GM21526 (cell line): Measurements from ENCODE around the gene AMACR.
"Not testable (repeated sequence)": the region's sequence is repeated elsewhere in the genome, so short reads cannot be mapped to it uniquely, and the experiment has no call there.

ENCODE experiments used
- ATAC-seq: cut with Tn5 transposase; IDR thresholded peaks from one replicate; pipeline ENCODE4 v1.9.1; 2021; ENCODE audit warnings: moderate library complexity; ENCODE audit not compliant: unreplicated experiment, low FRiP score

Gene AMACR

GRCh38 chr5:34038390-34038789 is 30.5 kb upstream of the AMACR start:
- no peak for ATAC-seq

- ATAC-seq, result no peak
Observed at GRCh38 chr5:34037726-34038125, 29.9 kb upstream of the AMACR start.

- ATAC-seq, result no peak
Observed at GRCh38 chr5:34035756-34036155, 27.9 kb upstream of the AMACR start.

GRCh38 chr5:34034534-34035327 is 26.9 kb upstream of the AMACR start:
- ATAC-seq, result no peak

GRCh38 chr5:34031966-34032365 is 24.1 kb upstream of the AMACR start:
- ATAC-seq, result no peak

- ATAC-seq, result no peak
Observed at GRCh38 chr5:34031117-34031516, 23.3 kb upstream of the AMACR start.

GRCh38 chr5:34030585-34030984 is 22.7 kb upstream of the AMACR start:
- not testable (repeated sequence) for ATAC-seq

GRCh38 chr5:34030048-34030447 is 22.2 kb upstream of the AMACR start:
- ATAC-seq, result no peak

- no peak for ATAC-seq
Observed at GRCh38 chr5:34028349-34028748, 20.5 kb upstream of the AMACR start.

- no peak for ATAC-seq
Observed at GRCh38 chr5:34026089-34026761, 18.4 kb upstream of the AMACR start.

- ATAC-seq, result peak; percentile 93
Observed at GRCh38 chr5:34022121-34022705, 14.4 kb upstream of the AMACR start.

- ATAC-seq, result no peak
Observed at GRCh38 chr5:34021334-34021733, 13.5 kb upstream of the AMACR start.

GRCh38 chr5:34020726-34021125 is 12.9 kb upstream of the AMACR start:
- no peak for ATAC-seq

GRCh38 chr5:34017254-34017653 is 9.4 kb upstream of the AMACR start:
- no peak for ATAC-seq

GRCh38 chr5:34016750-34017149 is 8.9 kb upstream of the AMACR start:
- no peak for ATAC-seq

GRCh38 chr5:34016222-34016621 is 8.4 kb upstream of the AMACR start:
- no peak for ATAC-seq

GRCh38 chr5:34015120-34015822 is 7.4 kb upstream of the AMACR start:
- no peak for ATAC-seq

GRCh38 chr5:34014626-34015025 is 6.8 kb upstream of the AMACR start:
- no peak for ATAC-seq

GRCh38 chr5:34013547-34013946 is 5.7 kb upstream of the AMACR start:
- ATAC-seq, result no peak

- no peak for ATAC-seq
Observed at GRCh38 chr5:34012791-34013190, 4.9 kb upstream of the AMACR start.

GRCh38 chr5:34011536-34011935 is 3.7 kb upstream of the AMACR start:
- ATAC-seq, result no peak
